GM23338 (cell line): ENCODE measurements around the gene PARD3. TPM values are rescaled to one million over a fixed set of nuclear protein-coding genes. Genes with fewer than 3 reads are reported as not detected.

ENCODE experiments used
- ATAC-seq: fragments of 200-7000 bp; cut with Tn5 transposase; 3 replicates; pipeline ENCODE4 v1.9.1; 2020
- DNase-seq: peaks from one replicate; pipeline ENCODE4 v3.0.0-alpha.2; 2015; ENCODE audit warnings: low spot score
- H2AFZ ChIP-seq: fragments of 200-600 bp; sonication (generic); 2 replicates; pipeline ENCODE4 v1.8.0; 2016; ENCODE audit warnings: antibody characterized with exemption, mild to moderate bottlenecking, moderate library complexity
- H3F3A ChIP-seq: fragments of 200-600 bp; sonication (generic); replicated peaks from 2 replicates; pipeline ENCODE4 v1.8.0; 2017; ENCODE audit warnings: antibody characterized with exemption, mixed run types, low read depth
- H3K27ac ChIP-seq: fragments of 200-600 bp; sonication (generic); 2 replicates; pipeline ENCODE4 v1.6.1; 2016; ENCODE audit warnings: low read depth
- H3K27me3 ChIP-seq: fragments of 200-600 bp; sonication (generic); 2 replicates; pipeline ENCODE4 v1.8.0; 2016; ENCODE audit warnings: mild to moderate bottlenecking, mixed run types, moderate library complexity; ENCODE audit not compliant: insufficient read depth
- H3K36me3 ChIP-seq: fragments of 200-600 bp; sonication (generic); 2 replicates; pipeline ENCODE4 v1.8.0; 2016; ENCODE audit warnings: mild to moderate bottlenecking; ENCODE audit not compliant: insufficient read depth
- H3K4me1 ChIP-seq: fragments of 200-600 bp; sonication (generic); 2 replicates; pipeline ENCODE4 v1.8.0; 2016; ENCODE audit warnings: mild to moderate bottlenecking, moderate library complexity; ENCODE audit not compliant: insufficient read depth
- H3K4me2 ChIP-seq: fragments of 200-600 bp; sonication (generic); 2 replicates; pipeline ENCODE4 v1.7.1; 2017; ENCODE audit warnings: mixed run types
- H3K4me3 ChIP-seq: fragments of 200-600 bp; sonication (generic); 2 replicates; pipeline ENCODE4 v1.6.1; 2016; ENCODE audit warnings: mixed run types
- H3K79me2 ChIP-seq: fragments of 200-600 bp; sonication (generic); replicated peaks from 2 replicates; pipeline ENCODE4 v1.8.0; 2017; ENCODE audit warnings: mild to moderate bottlenecking; ENCODE audit not compliant: insufficient read depth
- H3K9me2 ChIP-seq: fragments of 200-600 bp; sonication (generic); 2 replicates; pipeline ENCODE4 v1.8.0; 2017; ENCODE audit not compliant: insufficient read depth
- H4K20me1 ChIP-seq: fragments of 200-600 bp; sonication (generic); replicated peaks from 2 replicates; pipeline ENCODE4 v1.8.0; 2017; ENCODE audit warnings: mild to moderate bottlenecking; ENCODE audit not compliant: insufficient read depth
- H3K27ac Mint-ChIP-seq: 2 replicates; pipeline ENCODE4 v1.8.0; 2020; ENCODE audit warnings: inconsistent platforms, mild to moderate bottlenecking, moderate library complexity, mixed read lengths
- H3K27me3 Mint-ChIP-seq: 3 replicates; pipeline ENCODE4 v1.8.0; 2022; ENCODE audit warnings: low read depth, mild to moderate bottlenecking, moderate library complexity, mixed read lengths, inconsistent platforms; ENCODE audit not compliant: insufficient read depth, poor library complexity
- H3K36me3 Mint-ChIP-seq: 3 replicates; pipeline ENCODE4 v1.8.0; 2021; ENCODE audit warnings: low read depth, mild to moderate bottlenecking, inconsistent platforms, moderate library complexity, mixed read lengths
- H3K4me1 Mint-ChIP-seq: 3 replicates; pipeline ENCODE4 v1.8.0; 2020; ENCODE audit warnings: mild to moderate bottlenecking, inconsistent platforms, mixed read lengths
- H3K4me3 Mint-ChIP-seq: 3 replicates; pipeline ENCODE4 v1.8.0; 2021; ENCODE audit warnings: moderate library complexity, mild to moderate bottlenecking, inconsistent platforms, mixed read lengths
- H3K9me3 Mint-ChIP-seq: 3 replicates; pipeline ENCODE4 v1.8.0; 2020; ENCODE audit warnings: moderate library complexity, mild to moderate bottlenecking, inconsistent platforms, mixed read lengths
- ETS1 ChIP-seq: IDR thresholded peaks from 2 replicates; pipeline ENCODE4 v1.6.1; 2016; ENCODE audit warnings: antibody characterized with exemption
- EZH2 ChIP-seq: fragments of 200-600 bp; sonication (generic); IDR thresholded peaks from one replicate; pipeline ENCODE4 v1.8.0; 2017; ENCODE audit warnings: antibody characterized with exemption, mild to moderate bottlenecking, low read depth; ENCODE audit not compliant: unreplicated experiment
- EZH2phosphoT487 ChIP-seq: fragments of 200-600 bp; sonication (generic); IDR thresholded peaks from one replicate; pipeline ENCODE4 v1.8.1; 2018; ENCODE audit warnings: antibody characterized with exemption; ENCODE audit not compliant: unreplicated experiment
- JUNB ChIP-seq: IDR thresholded peaks from one replicate; pipeline ENCODE4 v1.6.1; 2016; ENCODE audit warnings: antibody characterized with exemption; ENCODE audit not compliant: unreplicated experiment
- NANOG ChIP-seq: IDR thresholded peaks from 2 replicates; pipeline ENCODE4 v1.6.1; 2016; ENCODE audit warnings: antibody characterized with exemption, borderline replicate concordance
- ZNF462 ChIP-seq: fragments of 250-450 bp; sonication (Bioruptor Pico); IDR thresholded peaks from 2 replicates; pipeline ENCODE4 v1.5.0; 2020; ENCODE audit warnings: mild to moderate bottlenecking, moderate library complexity
- polyA plus RNA-seq: library from polyadenylated mRNA; unstranded; fragments of >200 nt; fragmentation: Nextera tagmentation; extraction: Ambion mirVana; gene quantifications from 2 replicates; pipeline ENCODE4 v1.2.1, GENCODE V29; 2016
- total RNA-seq: library from RNA; depleted of rRNA; stranded (reverse); fragments of >200 nt; shearing (Covaris generic); gene quantifications from 2 replicates; pipeline ENCODE4 v1.2.3, GENCODE V29; 2014

PARD3 gene
- total and polyA plus RNA-seq, 2 experiments from 2014 or later, result 30.2 to 51.4 TPM

GRCh38 chr10:34333513-34333912 lies 481.6 kb downstream of the PARD3 start (continued):
- TF ChIP-seq ETS1, result no peak
- TF ChIP-seq NANOG, result no peak
- TF ChIP-seq JUNB, result no peak
- TF ChIP-seq ZNF462, result no peak
- TF ChIP-seq EZH2phosphoT487, result no peak

DNA sequence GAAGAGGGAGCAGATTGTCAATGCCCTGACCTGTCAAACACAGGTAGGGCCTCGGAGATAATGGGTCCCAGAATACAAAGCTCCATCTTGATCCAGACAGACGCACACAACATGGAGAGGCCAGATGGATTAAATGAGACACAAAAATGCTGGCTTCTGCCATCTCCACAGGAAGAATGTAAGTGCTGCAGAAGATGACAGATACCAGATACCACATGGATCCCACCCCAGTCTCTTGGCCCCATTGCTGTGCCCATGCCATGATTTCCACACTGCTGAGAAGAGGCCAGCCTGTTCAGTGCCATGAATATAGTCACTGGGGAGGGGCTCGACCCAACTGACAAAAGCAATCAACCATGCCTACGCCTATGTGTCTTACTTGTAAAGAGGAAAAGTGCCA lies 487.9 kb downstream of the PARD3 start:
- H3K4me1 ChIP-seq, result peaks cover 17% of the 10 kb centered on the region
- no peaks in the 10 kb centered on the region for H3K9me2 ChIP-seq
- Mint-ChIP-seq H3K4me3 (no peak overlapping the region), H3K36me3 (peaks cover 7% of the 10 kb centered on the region; the same call in 2 of the 3 replicates), H3K9me3 (no peaks in the 10 kb centered on the region), H3K27me3 (peaks cover 8% of the 10 kb centered on the region), H3K27ac (no peak overlapping the region), H3K4me1 (peaks cover 20% of the 10 kb centered on the region)
- H3K27me3 ChIP-seq, result no peaks in the 10 kb centered on the region
- no peak overlapping the region for H3K4me3 ChIP-seq
- H3K36me3 ChIP-seq, result no peaks in the 10 kb centered on the region; the same call in 1 of the 2 replicates
- no peak overlapping the region for H2AFZ ChIP-seq
- no peaks in the 10 kb centered on the region for H3F3A ChIP-seq
- no peaks in the 10 kb centered on the region for H3K79me2 ChIP-seq
- ATAC-seq (no peak), DNase-seq (no peak)
- no peak overlapping the region for H3K4me2 ChIP-seq
- no peak overlapping the region for H3K27ac ChIP-seq
- no peaks in the 10 kb centered on the region for H4K20me1 ChIP-seq
- TF ChIP-seq ZNF462, result no peak
- no peak for TF ChIP-seq JUNB
- no peak for TF ChIP-seq EZH2
